ENCODE results near the gene RALBP1. TPM values are rescaled to one million over a fixed set of nuclear protein-coding genes. Genes with fewer than 3 reads are reported as not detected.

RALBP1 gene
- total and polyA plus RNA-seq, 12 donors = 23.1 to 53.8 (median 41.0) TPM

GRCh38 chr18:9547782-9548181, 72.5 kb downstream of the RALBP1 start:
- H3K4me3 ChIP-seq = no peak overlapping the region
- ATAC-seq (no peak), DNase-seq (no peak)
- intact Hi-C loops (cut with DNase I) = no loop called here
- H3K9me3 ChIP-seq = peaks cover 0 to 5% (median 0%) of the 10 kb centered on the region in 11 donors
- peaks cover 2 to 85% (median 61%) of the 10 kb centered on the region in 9 donors for H3K36me3 ChIP-seq
- H3K4me1 ChIP-seq = no peaks in the 10 kb centered on the region
- H3K27ac ChIP-seq = no peak overlapping the region
- H3K27me3 ChIP-seq = no peaks in the 10 kb centered on the region
- WGBS, 2 donors = 93 to 95% methylated on average over 7 of the region's 7 CpGs
- no peak for TF ChIP-seq CTCF (IDR thresholded peaks at IDR 0.05)

- no peak for TF ChIP-seq CTCF (IDR thresholded peaks at IDR 0.05)
- Histone ChIP-seq H3K4me3 (no peak overlapping the region), H3K27ac (no peak overlapping the region), H3K36me3 (peaks cover 2 to 100% (median 75%) of the 10 kb centered on the region in 9 donors), H3K9me3 (peaks cover 0 to 10% (median 0%) of the 10 kb centered on the region in 11 donors), H3K4me1 (no peaks in the 10 kb centered on the region), H3K27me3 (no peaks in the 10 kb centered on the region)
- no peak for DNase-seq
- WGBS, 2 donors = 95% methylated on average over 7 of the region's 7 CpGs
- intact Hi-C loops (cut with DNase I) = no loop called here
- peak in 2 of 8 donors; percentile 16 to 29 for ATAC-seq
Measured at GRCh38 chr18:9549405-9549804, 74.1 kb downstream of the RALBP1 start.

- no peak overlapping the region for H3K4me3 ChIP-seq
- H3K36me3 ChIP-seq = peaks cover 2 to 100% (median 74%) of the 10 kb centered on the region in 9 donors
- TF ChIP-seq CTCF (IDR thresholded peaks at IDR 0.05) = no peak
- intact Hi-C loops (cut with DNase I) = no loop called here
- no peak overlapping the region for H3K27ac ChIP-seq
- DNase-seq (no peak), ATAC-seq (peak in 1 of 8 donors; percentile 28)
- no peaks in the 10 kb centered on the region for H3K4me1 ChIP-seq
- WGBS, 2 donors = 89 to 90% methylated on average over 4 of the region's 4 CpGs
- peaks cover 0 to 10% (median 0%) of the 10 kb centered on the region in 11 donors for H3K9me3 ChIP-seq
- H3K27me3 ChIP-seq = no peaks in the 10 kb centered on the region
Measured at GRCh38 chr18:9550429-9550828, 75.1 kb downstream of the RALBP1 start.

- H3K36me3 ChIP-seq = peaks cover 2 to 100% (median 75%) of the 10 kb centered on the region in 9 donors
- 90 to 91% methylated on average over 3 of the region's 3 CpGs for WGBS, 2 donors
- intact Hi-C loops (cut with DNase I) = no loop called here
Measured at GRCh38 chr18:9552191-9552590, 76.9 kb downstream of the RALBP1 start.

More at GRCh38 chr18:9552191-9552590, 76.9 kb downstream of the RALBP1 start:
- Histone ChIP-seq H3K27ac (no peak overlapping the region), H3K9me3 (peaks cover 0 to 10% (median 0%) of the 10 kb centered on the region in 11 donors), H3K4me3 (no peak overlapping the region), H3K27me3 (no peaks in the 10 kb centered on the region), H3K4me1 (no peaks in the 10 kb centered on the region)
- DNase-seq = no peak
- no peak for ATAC-seq
- no peak for TF ChIP-seq CTCF (IDR thresholded peaks at IDR 0.05)

Data from heart right ventricle (tissue), 16 donors.